GM21367 (cell line): ENCODE data around the gene ZSWIM9.

ENCODE experiments used
- ATAC-seq: cut with Tn5 transposase; IDR thresholded peaks from one replicate; pipeline ENCODE4 v1.9.1; 2021; ENCODE audit not compliant: unreplicated experiment

Gene ZSWIM9

DNA sequence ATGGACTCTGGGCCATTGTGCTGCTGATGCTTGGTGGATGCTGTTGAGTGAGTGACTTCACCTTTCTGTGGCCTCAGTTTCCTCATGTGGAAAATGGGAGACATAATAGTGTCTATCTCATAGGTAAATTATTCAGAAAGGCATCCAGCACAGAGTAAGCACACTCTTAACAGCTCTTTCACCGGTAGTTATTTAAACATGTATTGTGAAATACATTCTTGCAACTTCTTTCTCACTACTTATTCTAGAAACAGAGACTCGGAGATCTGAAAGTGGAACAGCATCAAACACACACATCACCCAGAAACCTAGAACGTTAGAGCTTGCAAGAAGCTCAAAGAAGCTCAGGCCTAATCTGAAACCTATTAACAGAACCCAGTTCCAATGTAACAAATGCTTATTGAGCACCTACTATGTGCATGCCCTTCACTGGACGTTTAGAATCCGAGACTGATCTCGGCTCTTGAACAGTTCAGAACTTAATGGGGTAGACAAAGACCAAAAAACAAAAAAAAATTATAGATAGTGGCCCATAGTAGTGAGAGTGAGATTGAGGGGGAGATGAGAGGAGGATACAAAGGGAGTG, 4.1 kb downstream of the ZSWIM9 start:
- ATAC-seq = no peak

DNA sequence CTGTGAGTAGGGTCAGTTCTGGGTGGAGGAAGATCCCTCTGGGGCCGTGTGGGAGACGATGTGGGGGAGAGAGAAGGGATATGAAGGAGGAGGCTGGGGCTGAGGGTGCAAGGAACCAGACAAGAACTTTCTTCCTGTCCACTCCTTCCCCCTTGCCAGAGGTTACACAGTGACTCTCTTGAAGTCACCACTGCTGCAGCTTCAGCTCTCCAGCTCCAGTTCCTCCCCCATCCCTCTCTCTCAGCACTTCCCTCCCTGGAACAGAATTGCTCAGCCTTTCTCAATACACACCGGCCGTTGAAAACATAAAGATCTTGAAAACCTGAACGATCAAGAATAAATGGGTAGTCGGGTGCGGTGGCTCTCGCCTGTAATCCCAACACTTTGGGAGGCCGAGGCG, 5.1 kb downstream of the ZSWIM9 start:
- no peak for ATAC-seq

DNA sequence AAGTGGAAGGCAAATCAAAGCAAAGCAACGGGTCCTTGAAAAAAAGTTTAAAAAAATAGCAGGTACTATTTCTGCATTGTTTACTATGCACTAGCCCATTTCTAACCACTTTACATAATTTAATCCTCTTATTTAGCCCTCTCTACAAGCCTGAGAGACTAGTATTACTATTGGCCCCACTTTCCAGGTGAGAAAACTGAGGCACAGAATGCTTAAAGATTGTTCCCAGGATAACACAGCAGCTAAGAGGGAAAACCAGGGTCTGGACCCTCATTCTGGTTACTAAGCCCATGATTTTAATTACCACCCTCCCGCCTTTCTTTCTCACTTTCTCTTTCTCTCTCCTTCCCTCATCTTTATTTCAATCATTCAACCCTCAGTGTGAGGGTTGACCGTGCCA, 5.7 kb downstream of the ZSWIM9 start:
- ATAC-seq = no peak

DNA sequence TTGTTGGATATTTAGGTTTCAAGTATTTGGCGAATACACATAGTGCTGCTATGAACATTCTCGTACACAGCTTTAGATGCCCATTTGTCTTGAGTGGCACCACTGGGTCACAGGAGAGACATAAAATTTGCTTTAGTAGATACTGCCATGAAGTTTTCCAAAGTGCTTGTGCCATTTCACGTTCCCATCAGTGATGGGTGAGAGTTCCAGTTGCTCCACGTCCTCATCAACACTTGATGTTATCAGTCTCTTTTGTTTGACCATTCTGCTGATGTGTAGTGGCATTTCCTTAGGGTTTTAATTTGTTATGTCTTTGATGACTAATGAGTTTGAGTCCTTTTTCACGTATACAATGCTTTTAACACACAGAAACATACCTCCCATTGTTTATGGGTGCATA, 11.0 kb downstream of the ZSWIM9 start:
- ATAC-seq = no peak

DNA sequence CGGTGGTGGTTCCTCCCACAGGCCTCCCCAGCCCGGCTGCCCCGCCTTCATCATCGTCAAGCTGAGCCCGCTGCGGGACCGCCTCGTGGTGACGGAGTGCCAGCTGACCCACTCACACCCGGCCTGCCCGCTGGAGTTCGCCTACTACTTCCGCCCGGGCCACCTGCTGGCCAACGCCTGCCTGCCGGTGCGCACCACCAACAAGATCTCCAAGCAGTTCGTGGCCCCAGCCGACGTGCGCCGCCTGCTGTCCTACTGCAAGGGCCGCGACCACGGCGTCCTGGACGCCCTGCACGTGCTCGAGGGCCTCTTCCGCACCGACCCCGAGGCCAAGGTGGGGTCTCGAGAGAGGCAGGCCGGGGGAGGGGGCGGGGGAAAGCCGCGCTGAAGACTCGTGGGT, 12.0 kb downstream of the ZSWIM9 start:
- ATAC-seq = no peak

DNA sequence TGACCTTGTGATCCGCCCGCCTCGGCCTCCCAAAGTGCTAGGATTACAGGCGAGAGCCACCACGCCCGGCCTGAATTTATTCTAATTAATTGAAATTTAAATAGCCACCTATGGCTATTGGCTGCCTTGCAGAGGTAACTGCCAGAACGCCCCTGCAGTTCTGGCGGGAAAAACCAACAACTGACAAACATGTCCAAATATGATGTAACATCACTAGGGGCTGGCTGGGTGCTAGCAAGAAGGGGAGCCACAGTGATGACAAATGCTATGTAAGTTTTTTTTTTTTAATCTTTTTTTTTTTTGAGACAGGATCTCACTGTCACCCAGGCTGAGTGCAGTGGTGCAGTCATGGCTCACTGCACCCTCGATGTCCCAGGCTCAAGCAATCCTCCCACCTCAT, 12.9 kb downstream of the ZSWIM9 start:
- ATAC-seq = no peak

DNA sequence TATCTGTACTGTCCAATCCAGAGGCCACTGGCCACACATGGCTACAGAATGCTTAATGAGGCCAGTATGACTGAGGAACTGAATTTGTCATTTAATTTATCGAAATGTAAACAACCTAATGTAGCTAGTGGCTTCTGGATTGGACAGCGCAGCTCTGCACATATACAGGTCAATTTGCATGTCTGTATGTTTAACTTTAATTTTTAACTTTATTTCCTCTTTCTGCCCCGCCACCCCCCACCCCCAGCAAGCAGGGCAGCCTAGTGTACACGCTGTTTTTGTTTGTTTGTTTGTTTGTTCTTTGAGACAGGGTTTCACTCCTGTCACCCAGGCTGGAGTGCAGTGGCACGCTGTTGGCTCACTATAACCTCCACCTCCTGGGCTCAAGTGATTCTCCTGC, 15.5 kb downstream of the ZSWIM9 start:
- ATAC-seq = no peak

DNA sequence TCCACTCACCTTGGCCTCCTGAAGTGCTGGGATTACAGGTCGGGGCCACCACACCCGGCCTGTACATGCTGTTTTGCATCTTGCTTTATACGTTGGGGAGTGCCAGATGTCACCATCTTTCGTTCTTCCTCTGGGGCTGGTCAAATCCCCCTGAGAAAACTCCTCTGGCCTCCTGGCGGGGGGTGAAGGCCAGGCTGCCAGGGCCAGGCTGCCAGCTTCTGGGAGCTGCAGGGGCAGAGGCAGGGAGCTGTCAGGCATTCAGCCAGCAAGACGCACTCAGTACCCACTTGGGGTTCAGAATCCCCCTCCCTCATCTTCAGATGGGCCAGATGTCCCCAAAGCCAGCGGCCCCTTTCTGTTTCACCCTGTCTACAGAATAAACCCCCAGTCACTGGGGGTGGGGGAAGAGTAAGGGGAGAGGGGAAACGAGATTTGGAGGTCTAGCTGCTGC, 16.1 kb downstream of the ZSWIM9 start:
- ATAC-seq = no peak

DNA sequence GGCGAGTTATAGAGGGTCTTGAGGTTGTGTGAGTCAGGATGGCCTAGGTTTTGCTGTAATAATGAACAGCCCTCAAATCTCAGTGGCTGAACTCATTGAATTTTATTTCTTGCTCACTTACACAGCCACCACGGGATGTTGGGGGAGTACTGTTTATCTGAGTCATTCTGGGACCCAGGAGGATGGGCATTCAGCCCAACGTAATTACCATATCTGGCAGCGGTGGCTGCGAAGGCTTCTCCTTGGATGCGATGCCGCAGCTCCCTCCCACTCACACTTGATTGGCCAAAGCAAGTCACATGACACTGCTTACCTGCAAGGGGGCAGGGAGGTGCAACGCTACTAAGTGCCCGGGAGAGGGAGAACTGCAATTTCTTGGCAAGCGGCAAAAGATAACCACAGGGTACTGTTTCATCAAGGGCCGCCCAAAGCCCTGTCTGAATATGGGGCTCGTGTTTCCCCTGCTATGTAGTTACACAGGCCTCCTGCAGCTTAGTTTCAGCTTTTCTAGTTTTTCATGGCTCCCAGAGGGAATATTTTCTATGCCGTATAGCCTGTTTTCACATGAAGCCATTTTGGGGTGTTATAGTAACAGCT, 19.9 kb downstream of the ZSWIM9 start:
- ATAC-seq = no peak

DNA sequence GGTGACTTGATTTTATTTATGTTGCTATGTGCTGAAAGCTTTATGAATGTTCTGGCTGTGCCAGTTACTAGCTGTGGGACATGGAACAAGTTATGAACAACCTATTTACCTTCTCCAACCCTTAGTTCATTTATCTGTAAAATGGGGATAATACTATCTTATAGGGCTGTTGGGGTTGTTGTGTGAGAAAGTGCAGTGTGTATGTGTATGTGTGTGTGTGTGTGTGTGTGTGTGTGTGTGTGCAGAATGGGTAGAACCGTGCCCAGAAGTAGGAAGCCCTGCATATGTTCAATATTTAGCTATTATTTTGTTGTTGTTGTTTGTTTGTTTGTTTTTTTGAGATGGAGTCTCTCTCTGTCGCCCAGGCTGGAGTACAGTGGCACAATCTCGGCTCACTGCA, 20.4 kb downstream of the ZSWIM9 start:
- ATAC-seq = no peak

DNA sequence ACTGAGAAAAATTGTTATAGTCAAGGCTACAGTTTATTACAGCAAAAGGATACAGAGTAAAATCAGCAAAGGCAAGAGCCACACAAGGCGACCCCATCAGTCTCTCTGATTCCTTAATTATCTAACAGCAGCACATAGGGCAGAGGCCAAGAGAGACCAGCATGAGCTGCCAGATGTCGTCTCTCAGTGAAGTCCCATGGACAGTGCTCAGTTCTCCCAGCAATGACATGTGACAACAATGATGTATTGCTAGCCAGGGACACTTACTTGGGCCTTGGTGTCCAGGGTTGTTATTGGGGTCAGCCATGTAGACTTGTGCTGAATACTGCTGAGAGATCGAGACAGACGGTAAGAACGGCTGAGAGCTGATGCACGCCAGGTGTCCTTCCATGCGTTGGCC, 22.3 kb downstream of the ZSWIM9 start:
- no peak for ATAC-seq

DNA sequence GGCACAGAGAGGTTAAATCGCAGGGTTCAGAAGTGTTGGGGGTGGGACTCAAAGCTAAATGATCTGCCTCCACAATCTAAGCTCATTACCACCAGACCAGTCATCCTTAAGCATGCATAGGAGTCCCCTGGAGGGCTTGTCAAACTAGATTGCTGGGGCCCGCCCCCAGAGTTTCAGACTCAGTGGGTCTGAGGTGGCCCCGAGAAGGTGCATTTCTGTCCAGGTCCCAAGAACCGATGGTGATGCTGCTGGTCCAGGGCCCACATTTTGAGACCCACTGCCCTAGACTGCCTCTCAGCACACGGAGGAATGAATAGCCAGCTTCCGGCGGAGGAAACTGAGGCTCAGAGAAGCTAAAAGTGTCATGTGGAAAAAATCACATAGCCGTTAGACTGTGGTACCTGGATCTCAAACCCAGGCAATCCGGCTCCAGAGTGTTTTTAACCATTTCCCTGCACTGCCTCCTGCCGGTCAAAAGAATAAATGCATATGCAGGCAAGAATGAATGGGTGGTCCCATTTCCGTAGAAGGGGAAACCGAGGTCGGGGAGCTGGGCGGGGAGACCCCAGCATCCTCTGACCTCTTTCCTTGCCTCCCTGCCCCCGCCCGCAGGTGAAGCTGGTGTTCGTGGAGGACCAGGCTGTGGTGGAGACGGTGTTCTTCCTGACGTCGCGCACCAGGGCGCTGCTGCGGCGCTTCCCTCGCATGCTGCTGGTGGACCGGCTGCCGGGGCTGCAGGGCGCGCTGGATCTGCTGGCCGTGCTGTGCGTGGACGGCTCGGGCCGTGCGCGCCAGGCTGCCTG, 23.8 kb downstream of the ZSWIM9 start:
- no peak for ATAC-seq

DNA sequence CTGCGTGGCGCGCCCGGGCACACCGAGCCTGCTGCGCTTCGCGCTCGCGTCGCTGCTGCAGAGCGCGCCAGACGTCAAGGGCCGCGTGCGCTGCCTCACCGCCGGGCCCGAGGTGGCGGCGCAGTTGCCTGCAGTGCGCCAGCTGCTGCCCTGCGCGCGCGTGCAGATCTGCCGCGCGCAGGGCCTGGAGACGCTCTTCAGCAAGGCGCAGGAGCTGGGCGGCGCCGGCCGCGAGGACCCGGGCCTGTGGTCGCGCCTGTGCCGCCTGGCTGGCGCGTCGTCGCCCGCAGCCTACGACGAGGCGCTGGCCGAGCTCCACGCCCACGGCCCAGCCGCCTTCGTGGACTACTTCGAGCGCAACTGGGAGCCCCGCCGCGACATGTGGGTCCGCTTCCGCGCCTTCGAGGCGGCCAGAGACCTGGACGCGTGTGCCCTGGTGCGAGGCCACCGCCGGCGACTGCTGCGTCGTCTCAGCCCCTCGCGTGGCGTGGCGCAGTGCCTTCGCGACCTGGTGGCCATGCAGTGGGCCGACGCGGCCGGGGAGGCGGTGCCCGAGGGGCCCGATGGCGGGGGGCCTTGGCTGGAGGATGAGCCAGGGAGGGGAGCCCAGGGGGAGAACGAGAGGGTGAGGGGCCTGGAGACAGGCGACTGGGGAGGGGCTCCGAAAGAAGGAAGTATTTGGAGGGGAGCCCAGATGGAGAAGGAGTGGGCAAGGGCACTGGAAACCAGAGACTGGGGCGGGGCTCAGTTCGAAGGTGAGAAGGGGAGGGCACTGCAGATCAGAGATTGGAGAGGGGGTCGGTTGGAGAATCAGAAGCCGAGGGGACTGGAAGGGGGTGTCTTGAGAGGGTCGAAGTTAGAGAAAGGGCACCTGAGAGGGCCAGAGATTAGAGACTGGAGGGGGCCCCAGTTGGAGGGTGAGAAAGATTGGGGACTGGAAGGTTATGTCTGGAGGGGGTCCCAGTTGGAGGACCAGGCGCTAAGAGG, 24.7 kb downstream of the ZSWIM9 start:
- no peak for ATAC-seq

DNA sequence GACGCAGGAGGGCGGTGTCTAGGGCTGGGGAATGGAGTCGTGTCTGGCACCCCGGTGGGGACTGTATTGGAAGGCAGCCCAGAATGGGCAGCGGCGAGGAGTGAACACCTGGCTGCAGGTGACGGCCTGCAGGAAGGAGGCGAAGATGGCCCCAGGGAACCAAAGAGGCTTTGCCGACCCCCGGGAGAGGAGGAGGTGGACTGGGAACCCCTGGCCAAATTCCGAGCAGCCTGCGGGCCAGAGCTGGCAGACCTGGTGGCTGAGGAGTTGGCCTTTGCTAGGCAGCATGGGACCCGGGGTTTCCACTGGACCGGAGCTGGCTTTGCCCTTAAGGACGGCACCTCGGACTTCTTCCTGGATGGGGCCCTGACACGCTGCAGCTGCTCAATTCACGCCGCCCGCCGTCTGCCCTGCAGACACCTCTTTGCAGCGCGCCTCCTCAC, 25.9 kb downstream of the ZSWIM9 start:
- no peak for ATAC-seq

DNA sequence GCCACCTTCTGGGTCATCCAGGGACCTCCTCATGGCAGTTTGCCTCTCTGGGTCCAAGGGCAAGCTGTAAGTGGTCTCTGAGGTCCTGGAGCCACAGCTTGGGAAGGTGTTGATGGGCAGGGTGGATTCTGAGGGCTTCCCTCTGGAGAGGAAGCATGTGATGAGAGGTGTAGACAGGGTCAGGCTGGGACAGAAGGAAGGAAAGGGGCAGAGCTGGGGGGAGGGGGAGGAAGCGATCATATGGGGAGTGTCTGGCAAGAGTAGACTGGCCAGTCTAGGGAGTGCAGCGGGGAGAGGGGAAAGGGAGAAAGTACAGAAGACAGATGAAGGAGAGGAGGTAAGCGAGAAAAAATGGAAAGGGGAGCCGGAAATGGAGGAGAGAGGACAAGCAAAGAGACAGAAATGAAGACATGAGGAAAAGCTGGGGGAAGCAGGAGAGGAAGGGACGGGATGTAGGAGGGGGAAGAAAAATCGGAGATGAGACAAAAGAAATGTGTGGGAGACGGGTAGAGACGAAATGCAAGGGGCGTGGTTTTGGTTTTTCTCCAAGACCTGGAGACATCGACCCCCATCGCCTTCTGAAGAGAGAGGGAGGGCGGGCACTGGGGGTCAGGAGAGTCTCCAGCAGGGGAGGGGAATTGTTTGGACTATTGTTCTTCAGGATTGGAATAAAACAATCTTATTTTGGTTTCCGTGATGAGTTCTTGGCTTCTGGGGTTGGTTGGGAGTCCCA, 26.6 kb downstream of the ZSWIM9 start:
- ATAC-seq = no peak

DNA sequence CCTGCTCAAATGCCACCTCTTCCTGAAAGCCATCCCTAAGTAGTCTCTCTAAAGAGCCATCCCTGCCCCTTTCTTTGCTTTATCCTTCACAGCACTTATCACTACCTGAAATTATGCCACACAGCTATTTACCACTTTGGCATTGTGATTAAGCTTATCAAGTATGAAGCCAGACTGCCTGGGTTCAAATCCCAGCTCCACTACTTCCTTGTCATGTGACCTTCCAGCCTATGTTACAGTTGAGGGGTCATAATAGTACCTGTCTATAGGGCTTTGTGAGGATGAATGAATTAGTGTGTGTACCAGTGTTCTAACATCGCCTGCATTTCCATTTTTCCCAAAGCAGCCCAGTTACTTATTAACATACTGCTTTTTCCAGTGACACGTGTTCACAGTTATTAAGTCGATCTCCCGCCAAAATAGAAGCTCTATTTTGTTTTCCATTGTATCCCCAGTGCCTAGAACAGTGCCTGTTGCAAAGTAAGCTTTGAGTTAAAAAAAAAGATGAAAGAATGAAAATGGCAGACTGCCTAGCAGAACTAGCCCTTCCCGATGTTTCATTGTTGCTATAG, 32.8 kb downstream of the ZSWIM9 start:
- no peak for ATAC-seq

DNA sequence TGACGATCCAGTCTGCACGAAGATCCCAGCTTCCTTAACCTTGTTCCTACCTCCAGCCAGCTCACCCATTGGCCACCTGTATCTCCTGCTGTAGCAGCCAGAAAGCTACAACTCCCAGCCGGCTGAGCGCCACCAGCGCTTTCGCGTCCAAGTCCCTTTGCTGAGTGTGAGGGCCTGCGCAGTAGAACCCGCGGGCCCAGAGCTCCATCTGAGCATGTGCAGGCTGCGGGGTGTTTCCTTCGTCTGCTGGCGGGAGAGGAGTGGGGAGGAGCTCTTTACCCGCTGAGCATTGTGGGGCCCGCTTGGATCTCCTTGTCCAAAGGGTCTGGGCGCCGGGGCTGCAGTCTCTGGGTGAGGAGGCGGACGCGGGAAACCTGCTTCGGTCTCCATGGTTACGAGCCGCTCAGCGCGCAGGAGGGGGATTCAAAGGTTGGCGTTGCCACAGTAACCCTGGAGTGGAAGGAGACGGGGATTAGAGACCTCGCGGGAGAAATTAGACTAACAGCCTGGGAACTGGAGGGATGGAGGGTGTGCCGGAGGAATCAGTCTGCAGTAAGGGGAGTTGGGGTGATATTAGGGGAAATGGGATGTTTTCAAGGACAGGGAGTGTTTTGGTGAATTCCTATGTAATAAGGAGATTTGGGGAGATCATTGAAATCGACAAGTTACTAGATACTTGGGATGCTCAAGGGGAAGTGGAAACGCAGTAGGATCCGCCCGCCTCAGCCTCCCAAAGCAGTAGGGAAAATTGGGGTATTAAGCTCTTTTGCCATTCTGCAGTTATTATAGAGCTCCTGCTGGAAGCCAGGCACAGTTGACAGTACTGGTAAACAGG, 33.5 kb downstream of the ZSWIM9 start:
- ATAC-seq = peak; percentile 78

DNA sequence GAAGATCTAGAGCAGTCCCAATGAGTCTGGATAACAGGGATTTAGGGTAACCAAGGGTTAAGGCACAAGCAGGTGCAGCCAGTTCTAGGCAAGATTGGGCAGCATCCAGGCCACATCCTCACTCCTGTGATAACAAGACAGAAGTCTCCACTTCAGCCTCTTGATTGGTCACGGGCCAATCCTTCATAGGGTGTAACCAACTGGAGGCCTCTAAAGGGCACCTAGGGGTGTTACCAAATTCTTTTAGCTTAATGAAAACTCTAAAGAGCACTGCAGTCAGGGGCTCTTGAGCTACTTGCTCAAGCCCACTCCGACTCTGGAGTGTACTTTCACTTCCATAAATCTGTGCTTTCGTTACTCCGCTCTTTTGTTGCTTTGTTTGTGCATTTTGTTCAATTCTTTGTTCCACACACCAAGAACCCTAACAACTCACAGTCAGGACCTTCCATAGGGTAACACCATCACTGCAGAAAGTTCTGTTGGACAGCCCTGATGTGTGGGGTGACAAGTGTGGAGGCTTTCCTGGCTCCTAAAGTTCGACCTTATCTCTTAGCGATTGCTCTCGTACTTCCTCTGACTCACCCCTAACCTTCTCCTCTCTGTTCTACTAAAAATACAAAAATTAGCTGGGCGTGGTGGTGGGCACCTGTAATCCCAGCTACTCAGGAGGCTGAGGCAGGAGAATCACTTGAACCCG, 36.1 kb downstream of the ZSWIM9 start:
- no peak for ATAC-seq

DNA sequence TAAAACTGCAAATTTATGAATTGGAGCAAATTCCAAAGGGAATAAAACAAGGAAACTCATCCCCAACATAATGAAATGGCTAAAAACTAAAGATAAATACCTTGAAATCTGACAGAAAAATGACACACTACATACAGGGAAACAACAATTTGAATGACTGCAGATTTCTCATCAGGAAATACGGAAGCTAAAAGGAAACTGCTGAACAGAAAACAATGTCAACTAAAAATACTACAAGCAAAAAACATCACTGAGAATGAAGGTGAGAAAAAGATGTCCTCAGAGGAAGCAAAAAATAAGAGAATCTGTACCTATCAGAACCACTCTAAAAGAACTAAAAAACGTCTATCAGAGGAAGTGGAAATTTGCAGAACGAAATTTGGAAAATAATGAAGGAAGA, 39.5 kb downstream of the ZSWIM9 start:
- no peak for ATAC-seq
